Upper lobe of left lung (tissue), 6 donors: ENCODE results near the gene SGK2. TPM values are rescaled to one million over a fixed set of nuclear protein-coding genes. Genes with fewer than 3 reads are reported as not detected.

ENCODE experiments used
- ATAC-seq, 2 donors: fragments of 200-7000 bp; cut with Tn5 transposase; one replicate each; pipeline ENCODE4 v1.9.1; 2022; ENCODE audit warnings: mild to moderate bottlenecking in 2 of 2, moderate library complexity in 2 of 2; ENCODE audit not compliant: low FRiP score in 2 of 2
- DNase-seq, 2 donors: peaks; one replicate each; pipeline ENCODE4 v3.0.0-alpha.2; 2019 to 2020
- H3K27ac ChIP-seq, 4 donors: fragments of 200-600 bp; sonication (generic); one replicate each; pipeline ENCODE4 v1.5.1; 2016 to 2019
- H3K27me3 ChIP-seq, 4 donors: fragments of 200-600 bp; sonication (generic); one replicate each; pipeline ENCODE4 v1.5.1; 2017 to 2019
- H3K36me3 ChIP-seq, 4 donors: fragments of 200-600 bp; sonication (generic); one replicate each; pipeline ENCODE4 v1.5.1; 2016 to 2019
- H3K4me1 ChIP-seq, 4 donors: fragments of 200-600 bp; sonication (generic); one replicate each; pipeline ENCODE4 v1.5.1; 2018 to 2019
- H3K4me3 ChIP-seq, 4 donors: fragments of 200-600 bp; sonication (generic); one replicate each; pipeline ENCODE4 v1.5.1; 2017 to 2019; ENCODE audit warnings: mild to moderate bottlenecking in 2 of 4, moderate library complexity in 1 of 4
- H3K9me3 ChIP-seq, 4 donors: fragments of 200-600 bp; sonication (generic); one replicate each; pipeline ENCODE4 v1.5.1; 2018 to 2019
- CTCF ChIP-seq, 6 experiments: fragments of 450-650 bp in 4 of 6; fragments of 200-600 bp in 2 of 6; sonication (generic) in 2 of 6; IDR thresholded peaks; one replicate each; pipeline ENCODE4 v1.5.1; 2016 to 2019; ENCODE audit warnings: antibody characterized with exemption in 6 of 6
- EP300 ChIP-seq, 4 donors: sonication (generic); formaldehyde crosslinking; IDR thresholded peaks; one replicate each; pipeline ENCODE4 v1.5.1; 2017; ENCODE audit warnings: antibody characterized with exemption in 4 of 4, control low read depth in 2 of 4
- POLR2A ChIP-seq, 4 donors: fragments of 450-650 bp; IDR thresholded peaks; one replicate each; pipeline ENCODE4 v1.5.1; 2016 to 2017; ENCODE audit warnings: antibody characterized with exemption in 4 of 4, mild to moderate bottlenecking in 2 of 4
- POLR2AphosphoS5 ChIP-seq, 2 donors: sonication (generic); formaldehyde crosslinking; IDR thresholded peaks; one replicate each; pipeline ENCODE4 v1.5.1; 2017; ENCODE audit warnings: antibody characterized with exemption in 2 of 2
- WGBS, 2 donors: methylation state at CpG; one replicate each; pipeline ENCODE4 v1.1.5; 2017 to 2018; 5-methylcytosine and 5-hydroxymethylcytosine counted together
- total RNA-seq, 6 donors: library from RNA; depleted of rRNA in 4 of 6; stranded (reverse); fragments of >200 nt in 4 of 6; gene quantifications; one replicate each; pipeline versions ENCODE4 v1.1.0 to v1.2.1, GENCODE V29; 2016 to 2021
- donor health status: DM: no; HTN: no; CAD: no; lungs with moderate emphysema.
- donor health status: DM: no; HTN: yes; CAD: no; lungs with severe emphysema.

The SGK2 gene
- total RNA-seq, 6 donors from 2014 or later, result 0.91 to 1.9 (median 1.1) TPM

DNA sequence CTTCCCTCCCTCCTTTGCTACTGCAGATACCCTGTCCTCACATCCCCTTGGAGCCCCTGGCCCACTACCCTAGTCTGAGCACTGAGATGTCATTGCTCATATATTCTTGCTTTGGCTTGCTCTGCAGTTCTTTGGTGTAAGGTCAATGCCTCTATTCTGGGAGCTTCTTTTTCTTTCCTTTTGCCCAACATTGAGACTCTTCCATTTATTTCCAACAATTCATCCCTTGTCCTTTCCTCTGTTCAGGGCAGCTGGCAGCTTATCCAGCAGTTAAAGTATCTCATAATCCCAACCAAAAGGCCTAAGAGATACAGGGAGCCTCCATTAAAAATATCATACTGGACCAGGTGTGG, 27.8 kb upstream of the SGK2 start:
- no peak for DNase-seq

GRCh38 chr20:43532416-43533055, 26.3 kb upstream of the SGK2 start:
- TF ChIP-seq CTCF (IDR thresholded peaks at IDR 0.05) (no peak), POLR2A (IDR thresholded peaks at IDR 0.05) (no peak), POLR2AphosphoS5 (IDR thresholded peaks at IDR 0.05) (no peak), EP300 (IDR thresholded peaks at IDR 0.05) (no peak)
- H3K9me3 ChIP-seq, result no peaks in the 10 kb centered on the region

More for the DNA sequence above, 27.8 kb upstream of the SGK2 start:
- no peak for ATAC-seq
- H3K4me1 ChIP-seq, result no peaks in the 10 kb centered on the region
- no peaks in the 10 kb centered on the region for H3K27me3 ChIP-seq
- H3K4me3 ChIP-seq, result no peak overlapping the region
- no peak overlapping the region for H3K27ac ChIP-seq
- H3K9me3 ChIP-seq, result no peaks in the 10 kb centered on the region
- TF ChIP-seq CTCF (IDR thresholded peaks at IDR 0.05) (no peak), EP300 (IDR thresholded peaks at IDR 0.05) (no peak)
- peaks cover 0 to 12% (median 2%) of the 10 kb centered on the region in 4 donors for H3K36me3 ChIP-seq

GRCh38 chr20:43533060-43533459, 25.8 kb upstream of the SGK2 start:
- TF ChIP-seq POLR2A (IDR thresholded peaks at IDR 0.05) (no peak), CTCF (IDR thresholded peaks at IDR 0.05) (no peak), EP300 (IDR thresholded peaks at IDR 0.05) (no peak), POLR2AphosphoS5 (IDR thresholded peaks at IDR 0.05) (no peak)
- ATAC-seq, result no peak
- no peak for DNase-seq
- H3K4me3 ChIP-seq, result no peak overlapping the region
- H3K27me3 ChIP-seq, result no peaks in the 10 kb centered on the region
- no peak overlapping the region for H3K27ac ChIP-seq
- H3K36me3 ChIP-seq, result peaks cover 0 to 18% (median 2%) of the 10 kb centered on the region in 4 donors
- H3K4me1 ChIP-seq, result no peaks in the 10 kb centered on the region
- no peaks in the 10 kb centered on the region for H3K9me3 ChIP-seq

More at GRCh38 chr20:43532416-43533055, 26.3 kb upstream of the SGK2 start:
- 95 to 100% methylated on average over 5 to 9 of the region's 9 CpGs for WGBS, 2 donors
- no peak for ATAC-seq
- Histone ChIP-seq H3K36me3 (peaks cover 0 to 18% (median 2%) of the 10 kb centered on the region in 4 donors), H3K4me3 (no peak overlapping the region), H3K4me1 (no peaks in the 10 kb centered on the region), H3K27me3 (no peaks in the 10 kb centered on the region), H3K27ac (no peak overlapping the region)
- no peak for DNase-seq

DNA sequence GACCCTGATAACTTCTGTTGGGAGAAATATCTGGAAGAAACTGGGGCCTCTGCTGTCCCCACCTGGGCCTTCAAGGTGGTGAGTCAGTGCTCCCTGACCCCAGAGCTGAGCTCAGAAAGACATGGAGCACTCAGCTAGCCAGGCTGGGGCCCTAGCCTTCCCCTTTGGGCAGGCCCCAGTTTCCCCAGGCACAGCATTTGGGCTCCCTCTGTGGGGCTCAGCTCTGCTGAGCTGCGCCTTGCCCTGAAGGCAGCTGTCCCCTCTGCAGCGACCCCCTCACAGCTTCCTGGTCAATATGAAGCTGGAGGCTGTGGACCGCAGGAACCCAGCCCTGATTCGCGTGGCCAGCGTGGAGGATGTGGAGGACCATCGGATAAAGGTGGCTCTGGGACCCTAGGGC, 24.8 kb upstream of the SGK2 start:
- 95 to 96% methylated on average over 6 of the region's 7 CpGs for WGBS, 2 donors
- peaks cover 0 to 18% (median 2%) of the 10 kb centered on the region in 4 donors for H3K36me3 ChIP-seq
- no peak for ATAC-seq
- no peak overlapping the region for H3K4me3 ChIP-seq
- no peak overlapping the region for H3K27ac ChIP-seq
- peak in 1 of 2 donors; percentile 47 for DNase-seq
- H3K4me1 ChIP-seq, result no peaks in the 10 kb centered on the region
- TF ChIP-seq EP300 (IDR thresholded peaks at IDR 0.05) (no peak), CTCF (IDR thresholded peaks at IDR 0.05) (no peak), POLR2A (IDR thresholded peaks at IDR 0.05) (no peak), POLR2AphosphoS5 (IDR thresholded peaks at IDR 0.05) (no peak)
- H3K9me3 ChIP-seq, result no peaks in the 10 kb centered on the region
- no peaks in the 10 kb centered on the region for H3K27me3 ChIP-seq

- peaks cover 0 to 18% (median 2%) of the 10 kb centered on the region in 4 donors for H3K36me3 ChIP-seq
- no peaks in the 10 kb centered on the region for H3K4me1 ChIP-seq
- H3K9me3 ChIP-seq, result no peaks in the 10 kb centered on the region
- 85 to 96% methylated on average over 5 to 8 of the region's 8 CpGs for WGBS, 2 donors
- ATAC-seq (no peak), DNase-seq (no peak)
- no peak for TF ChIP-seq POLR2AphosphoS5 (IDR thresholded peaks at IDR 0.05)
- no peak for TF ChIP-seq EP300 (IDR thresholded peaks at IDR 0.05)
- TF ChIP-seq CTCF (IDR thresholded peaks at IDR 0.05), result no peak
- no peak for TF ChIP-seq POLR2A (IDR thresholded peaks at IDR 0.05)
- H3K4me3 ChIP-seq, result no peak overlapping the region
- no peak overlapping the region for H3K27ac ChIP-seq
- no peaks in the 10 kb centered on the region for H3K27me3 ChIP-seq
Observed at GRCh38 chr20:43534791-43535350, 24.0 kb upstream of the SGK2 start.
